Measurements from ENCODE around the gene SNX4. TPM values are rescaled to one million over a fixed set of nuclear protein-coding genes. Genes with fewer than 3 reads are reported as not detected.
"Not testable (repeated sequence)": the region's sequence is repeated elsewhere in the genome, so short reads cannot be mapped to it uniquely, and the experiment has no call there.

Gene SNX4
- total RNA-seq, 4 donors from 2014 or later: 66.5 to 112 (median 82.1) TPM

GRCh38 chr3:125496701-125497100 is 23.3 kb downstream of the SNX4 start:
- H3K27me3 ChIP-seq: no peaks in the 10 kb centered on the region
- in situ Hi-C loops (cut with MboI; ENCODE audit: low pct_ligation_motif_present in 1 of 4, low pct_unique_long_range_greater_than_20kb in 1 of 4, low sequenced_read_pairs in 3 of 4) (no loop called here), intact Hi-C loops (cut with DNase I; ENCODE audit: low total_unique reads) (no loop called here)
- no peak overlapping the region for H3K4me3 ChIP-seq
- 92 to 94% methylated on average over 2 of the region's 2 CpGs for WGBS, 2 donors (ENCODE audit: low coverage in 1 of 2)
- peaks cover 0 to 39% (median 12%) of the 10 kb centered on the region in 4 donors for H3K36me3 ChIP-seq
- no peaks in the 10 kb centered on the region for H3K9me3 ChIP-seq
- H3K4me1 ChIP-seq: peaks cover 0 to 14% (median 7%) of the 10 kb centered on the region in 4 donors
- no peak overlapping the region for H3K27ac ChIP-seq
- no peak for DNase-seq
- no peak for TF ChIP-seq POLR2AphosphoS5 (IDR thresholded peaks at IDR 0.05)
- no peak for TF ChIP-seq POLR2A (IDR thresholded peaks at IDR 0.05)
- no peak for TF ChIP-seq EP300 (IDR thresholded peaks at IDR 0.05; ENCODE audit: low read depth)
- TF ChIP-seq CTCF (IDR thresholded peaks at IDR 0.05): no peak

GRCh38 chr3:125482406-125482805 is 37.6 kb downstream of the SNX4 start:
- DNase-seq: no peak
- Histone ChIP-seq H3K27ac (no peak overlapping the region), H3K36me3 (peaks cover 0 to 10% (median 2%) of the 10 kb centered on the region in 4 donors), H3K27me3 (no peaks in the 10 kb centered on the region), H3K4me1 (no peaks in the 10 kb centered on the region), H3K4me3 (no peak overlapping the region), H3K9me3 (no peaks in the 10 kb centered on the region)
- in situ Hi-C loops (cut with MboI; ENCODE audit: low pct_ligation_motif_present in 1 of 4, low pct_unique_long_range_greater_than_20kb in 1 of 4, low sequenced_read_pairs in 3 of 4): no loop called here
- intact Hi-C loops (cut with DNase I; ENCODE audit: low total_unique reads): no loop called here
- TF ChIP-seq POLR2A (IDR thresholded peaks at IDR 0.05): no peak
- TF ChIP-seq POLR2AphosphoS5 (IDR thresholded peaks at IDR 0.05): no peak
- TF ChIP-seq EP300 (IDR thresholded peaks at IDR 0.05; ENCODE audit: low read depth): no peak
- TF ChIP-seq CTCF (IDR thresholded peaks at IDR 0.05): no peak
- 88 to 100% methylated on average over 1 of the region's 1 CpG for WGBS, 2 donors (ENCODE audit: low coverage in 1 of 2)

DNA sequence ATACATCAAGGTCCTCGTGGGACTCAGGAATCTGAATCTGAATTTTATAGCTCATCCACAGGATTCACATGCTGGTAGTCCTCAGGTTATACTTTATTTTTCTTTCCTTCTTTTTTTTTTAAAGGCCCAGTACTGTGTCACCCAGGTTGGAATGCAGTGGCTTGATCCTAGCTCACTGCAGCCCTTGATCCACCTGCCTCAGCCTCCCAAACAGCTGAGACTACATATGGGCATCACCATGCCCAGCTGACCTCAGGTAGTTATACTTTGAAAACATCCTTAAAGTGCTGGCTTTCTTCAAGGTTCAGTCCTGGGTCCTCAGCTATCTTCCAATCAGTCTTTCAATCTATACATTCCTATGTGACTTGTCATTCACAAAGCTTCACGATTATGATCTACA is 38.2 kb downstream of the SNX4 start:
- Histone ChIP-seq H3K4me3 (no peak overlapping the region), H3K36me3 (peaks cover 0 to 10% (median 2%) of the 10 kb centered on the region in 4 donors), H3K27me3 (no peaks in the 10 kb centered on the region), H3K4me1 (no peaks in the 10 kb centered on the region), H3K9me3 (no peaks in the 10 kb centered on the region), H3K27ac (no peak overlapping the region)
- no peak for DNase-seq
- intact Hi-C loops (cut with DNase I; ENCODE audit: low total_unique reads) (no loop called here), in situ Hi-C loops (cut with MboI; ENCODE audit: low pct_ligation_motif_present in 1 of 4, low pct_unique_long_range_greater_than_20kb in 1 of 4, low sequenced_read_pairs in 3 of 4) (no loop called here)
- 97 to 100% methylated on average over 2 of the region's 2 CpGs for WGBS, 2 donors (ENCODE audit: low coverage in 1 of 2)
- TF ChIP-seq POLR2A (IDR thresholded peaks at IDR 0.05): no peak
- no peak for TF ChIP-seq CTCF (IDR thresholded peaks at IDR 0.05)
- no peak for TF ChIP-seq EP300 (IDR thresholded peaks at IDR 0.05; ENCODE audit: low read depth)
- no peak for TF ChIP-seq POLR2AphosphoS5 (IDR thresholded peaks at IDR 0.05)

- WGBS, 2 donors (ENCODE audit: low coverage in 1 of 2): 97% methylated on average over 9 of the region's 9 CpGs; no CpG with 5 or more reads in 1 of the 2 donors
- in situ Hi-C loops (cut with MboI; ENCODE audit: low pct_ligation_motif_present in 1 of 4, low pct_unique_long_range_greater_than_20kb in 1 of 4, low sequenced_read_pairs in 3 of 4): not testable (repeated sequence)
Observed at GRCh38 chr3:125481375-125481759, 38.6 kb downstream of the SNX4 start.

More at GRCh38 chr3:125481375-125481759, 38.6 kb downstream of the SNX4 start:
- H3K4me1 ChIP-seq; intact Hi-C loops (cut with DNase I; ENCODE audit: low total_unique reads); H3K9me3 ChIP-seq; H3K27me3 ChIP-seq; H3K27ac ChIP-seq; DNase-seq; H3K4me3 ChIP-seq: not testable (repeated sequence)
- peaks cover 0 to 10% (median 2%) of the 10 kb centered on the region in 4 donors for H3K36me3 ChIP-seq
